ENCODE results near the gene ALKBH5. TPM values are rescaled to one million over a fixed set of nuclear protein-coding genes. Genes with fewer than 3 reads are reported as not detected.

The ALKBH5 gene
- total RNA-seq, 1 experiment from 2014 or later, result 105 TPM

- H3K27ac Mint-ChIP-seq, result no peak overlapping the region
- peaks cover 27% of the 10 kb centered on the region for H3K36me3 Mint-ChIP-seq
- TF ChIP-seq ZNF121 (CRISPR knock-in tag; IDR thresholded peaks at IDR 0.05) (no peak), IRF1 (CRISPR knock-in tag; IDR thresholded peaks at IDR 0.05) (no peak), JAZF1 (CRISPR knock-in tag; IDR thresholded peaks at IDR 0.05) (no peak), ATF2 (CRISPR knock-in tag; IDR thresholded peaks at IDR 0.05; ENCODE audit: borderline replicate concordance, low read depth) (no peak), NR1H2 (CRISPR knock-in tag; IDR thresholded peaks at IDR 0.05) (no peak), ETV6 (CRISPR knock-in tag; IDR thresholded peaks at IDR 0.05) (no peak), ZNF232 (CRISPR knock-in tag; IDR thresholded peaks at IDR 0.05) (no peak), AFF4 (CRISPR knock-in tag; IDR thresholded peaks at IDR 0.05; ENCODE audit: borderline replicate concordance) (no peak), JUN (CRISPR knock-in tag; IDR thresholded peaks at IDR 0.05) (no peak), ZNF281 (CRISPR knock-in tag; IDR thresholded peaks at IDR 0.05) (no peak)
- ATAC-seq (no peak), DNase-seq (ENCODE audit: low spot score) (no peak)
- POLR2A ChIA-PET, result no interaction called here
- H3K4me3 Mint-ChIP-seq, result no peak overlapping the region
- no peaks in the 10 kb centered on the region for H3K9me3 Mint-ChIP-seq
- CTCF ChIA-PET, result interaction anchor here (1.5 kb wide), 1 partner anchor 19 kb away, joined by 5 read pairs; no protein-coding TSS in a partner anchor
- no peaks in the 10 kb centered on the region for H3K4me1 Mint-ChIP-seq
- no peaks in the 10 kb centered on the region for H3K27me3 Mint-ChIP-seq (ENCODE audit: low read depth)
These were observed 52.9 kb downstream of the ALKBH5 start for GRCh38 chr17:18236494-18236893.

- H3K9me3 Mint-ChIP-seq, result no peaks in the 10 kb centered on the region
- ATAC-seq, result no peak
- ChIA-PET CTCF (no interaction called here), POLR2A (interaction anchor here (1.0 kb wide), 1 partner anchor 22 kb away, joined by 3 read pairs; no protein-coding TSS in a partner anchor)
- no peaks in the 10 kb centered on the region for H3K4me1 Mint-ChIP-seq
- DNase-seq (ENCODE audit: low spot score), result no peak
- TF ChIP-seq USF2 (CRISPR knock-in tag; IDR thresholded peaks at IDR 0.05) (no peak), TCF7 (CRISPR knock-in tag; IDR thresholded peaks at IDR 0.05; ENCODE audit: low read depth) (no peak), JAZF1 (CRISPR knock-in tag; IDR thresholded peaks at IDR 0.05) (no peak), ARID4B (CRISPR knock-in tag; IDR thresholded peaks at IDR 0.05; ENCODE audit: borderline replicate concordance) (no peak)
- peaks cover 31% of the 10 kb centered on the region for H3K36me3 Mint-ChIP-seq
- H3K4me3 Mint-ChIP-seq, result no peak overlapping the region
- no peaks in the 10 kb centered on the region for H3K27me3 Mint-ChIP-seq (ENCODE audit: low read depth)
- H3K27ac Mint-ChIP-seq, result no peak overlapping the region
These were observed 53.8 kb downstream of the ALKBH5 start for GRCh38 chr17:18237461-18237860.

All from WTC11 (cell line).